GM20000 (cell line): ENCODE data around the gene CNN3.

ENCODE experiments used
- DNase-seq: peaks from one replicate; pipeline ENCODE4 v3.0.0; 2012; ENCODE audit warnings: low spot score
- TF ChIP-seq, protein P1 (sequence below): IDR thresholded peaks from 2 replicates; pipeline ENCODE4 v1.5.1; 2012; ENCODE audit warnings: mild to moderate bottlenecking, control low read depth; ENCODE audit errors: extremely low read depth, missing control alignments

The CNN3 gene

GRCh38 chr1:94864821-94865220 lies 62.1 kb downstream of the CNN3 start:
- DNase-seq: no peak
- TF ChIP-seq, protein P1, sequence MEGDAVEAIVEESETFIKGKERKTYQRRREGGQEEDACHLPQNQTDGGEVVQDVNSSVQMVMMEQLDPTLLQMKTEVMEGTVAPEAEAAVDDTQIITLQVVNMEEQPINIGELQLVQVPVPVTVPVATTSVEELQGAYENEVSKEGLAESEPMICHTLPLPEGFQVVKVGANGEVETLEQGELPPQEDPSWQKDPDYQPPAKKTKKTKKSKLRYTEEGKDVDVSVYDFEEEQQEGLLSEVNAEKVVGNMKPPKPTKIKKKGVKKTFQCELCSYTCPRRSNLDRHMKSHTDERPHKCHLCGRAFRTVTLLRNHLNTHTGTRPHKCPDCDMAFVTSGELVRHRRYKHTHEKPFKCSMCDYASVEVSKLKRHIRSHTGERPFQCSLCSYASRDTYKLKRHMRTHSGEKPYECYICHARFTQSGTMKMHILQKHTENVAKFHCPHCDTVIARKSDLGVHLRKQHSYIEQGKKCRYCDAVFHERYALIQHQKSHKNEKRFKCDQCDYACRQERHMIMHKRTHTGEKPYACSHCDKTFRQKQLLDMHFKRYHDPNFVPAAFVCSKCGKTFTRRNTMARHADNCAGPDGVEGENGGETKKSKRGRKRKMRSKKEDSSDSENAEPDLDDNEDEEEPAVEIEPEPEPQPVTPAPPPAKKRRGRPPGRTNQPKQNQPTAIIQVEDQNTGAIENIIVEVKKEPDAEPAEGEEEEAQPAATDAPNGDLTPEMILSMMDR: no peak

DNA sequence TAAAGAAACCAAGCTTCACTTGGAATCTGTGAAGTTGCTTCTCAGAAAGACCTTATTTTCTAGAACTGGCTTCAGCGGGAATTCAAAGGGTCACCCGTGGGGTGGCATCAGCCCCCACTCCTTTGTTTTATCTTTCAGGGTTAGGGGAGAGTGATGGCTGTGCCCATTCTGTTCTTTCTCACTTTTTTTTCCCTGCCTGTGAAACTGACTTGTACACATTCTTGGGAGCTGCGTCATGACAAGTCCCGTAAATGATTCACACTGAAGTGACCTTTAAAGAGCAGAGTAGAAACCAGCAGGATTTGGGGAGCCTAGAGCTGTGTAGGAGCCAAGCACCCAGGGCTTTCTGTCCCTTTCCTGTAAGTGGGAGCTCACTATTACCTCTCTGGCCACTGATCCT lies 63.0 kb downstream of the CNN3 start:
- DNase-seq: no peak

DNA sequence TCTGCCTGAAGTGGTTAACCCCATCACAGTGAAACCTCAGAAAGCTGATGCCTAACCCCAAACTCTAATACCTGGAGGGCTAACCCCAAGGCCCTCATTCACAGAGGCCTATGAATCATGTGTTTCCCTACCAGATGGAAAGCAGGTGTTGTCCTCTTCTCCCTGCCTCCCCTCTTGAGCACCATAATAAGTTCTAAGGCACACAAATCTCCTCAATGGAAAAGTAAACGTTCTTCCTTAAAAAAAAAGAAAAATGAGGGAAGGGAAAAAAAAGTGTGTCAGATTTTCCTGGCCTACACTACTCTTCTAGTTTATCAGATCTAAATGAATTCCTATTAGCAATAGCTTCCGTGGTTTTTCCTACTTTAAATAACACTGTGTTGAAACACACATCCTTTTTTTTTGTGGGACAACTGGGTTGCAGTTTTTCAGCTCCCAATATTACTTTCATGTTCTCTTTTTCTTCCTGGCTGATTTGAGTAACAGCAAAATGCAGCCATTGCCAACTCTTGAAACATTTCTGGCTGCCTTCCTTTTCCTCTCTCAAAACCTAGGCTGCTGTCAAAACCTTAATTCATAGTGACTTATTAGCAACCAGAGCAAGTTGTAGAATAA lies 63.5 kb downstream of the CNN3 start:
- TF ChIP-seq, protein P1: no peak
- DNase-seq: no peak

More for the DNA sequence above, 63.0 kb downstream of the CNN3 start:
- TF ChIP-seq, protein P1: no peak

GRCh38 chr1:94862718-94863117 lies 64.2 kb downstream of the CNN3 start:
- TF ChIP-seq, protein P1: no peak
- DNase-seq: no peak

- TF ChIP-seq, protein P1: no peak
- no peak for DNase-seq
Observed at GRCh38 chr1:94859174-94859573, 67.7 kb downstream of the CNN3 start.

GRCh38 chr1:94858276-94858675 lies 68.6 kb downstream of the CNN3 start:
- TF ChIP-seq, protein P1: no peak
- no peak for DNase-seq

DNA sequence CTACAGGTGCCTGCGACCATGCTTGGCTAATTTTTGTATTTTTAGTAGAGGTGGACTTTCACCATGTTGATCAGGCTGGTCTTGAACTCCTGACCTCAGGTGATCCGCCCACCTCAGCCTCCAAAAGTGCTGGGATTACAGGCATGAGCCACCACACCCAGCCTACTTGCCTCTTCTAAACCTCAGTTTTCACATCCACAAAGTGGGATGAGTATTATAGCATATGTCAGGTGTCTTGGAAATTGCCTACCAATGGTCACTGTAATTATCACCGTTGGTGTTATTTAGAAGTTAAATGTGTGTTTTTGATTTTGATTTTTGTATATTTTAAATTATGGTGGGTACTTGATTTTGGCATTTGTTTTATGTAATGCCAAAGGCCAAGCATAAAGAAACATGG lies 70.0 kb downstream of the CNN3 start:
- no peak for DNase-seq
- TF ChIP-seq, protein P1: no peak
